ENCODE data around the gene PHACTR3. TPM values are rescaled to one million over a fixed set of nuclear protein-coding genes. Genes with fewer than 3 reads are reported as not detected.

The PHACTR3 gene
- total RNA-seq, 1 donor from 2014 or later, result 22.3 TPM

DNA sequence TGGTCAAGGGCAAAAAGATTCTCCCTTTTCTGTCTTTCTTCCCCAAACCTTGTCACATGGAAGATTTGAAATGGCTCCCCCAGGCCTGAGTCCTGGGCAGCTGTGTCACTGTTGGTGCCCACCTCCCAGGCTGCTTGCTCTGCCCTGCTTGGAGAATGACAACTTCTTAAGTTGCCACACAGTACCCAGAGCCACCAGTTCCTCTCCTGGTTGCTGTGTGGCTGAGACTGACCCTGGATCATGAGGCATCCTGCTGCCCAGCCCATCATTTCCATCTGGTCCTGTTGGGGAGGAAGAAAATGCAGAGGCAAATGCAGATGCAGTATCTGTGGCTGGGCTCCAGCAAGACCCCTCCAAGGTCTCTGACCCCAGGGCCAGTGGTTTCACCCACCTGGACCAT, 113.7 kb downstream of the PHACTR3 start:
- H3K27me3 Mint-ChIP-seq (ENCODE audit: low read depth), result peaks cover 42% of the 10 kb centered on the region
- no peak overlapping the region for H3K27ac Mint-ChIP-seq (ENCODE audit: unreplicated experiment)
- no peak overlapping the region for H3K4me3 Mint-ChIP-seq
- peaks cover 3% of the 10 kb centered on the region for H3K36me3 Mint-ChIP-seq (ENCODE audit: low read depth)
- H3K4me1 Mint-ChIP-seq, result no peaks in the 10 kb centered on the region
- TF ChIP-seq, protein P1, sequence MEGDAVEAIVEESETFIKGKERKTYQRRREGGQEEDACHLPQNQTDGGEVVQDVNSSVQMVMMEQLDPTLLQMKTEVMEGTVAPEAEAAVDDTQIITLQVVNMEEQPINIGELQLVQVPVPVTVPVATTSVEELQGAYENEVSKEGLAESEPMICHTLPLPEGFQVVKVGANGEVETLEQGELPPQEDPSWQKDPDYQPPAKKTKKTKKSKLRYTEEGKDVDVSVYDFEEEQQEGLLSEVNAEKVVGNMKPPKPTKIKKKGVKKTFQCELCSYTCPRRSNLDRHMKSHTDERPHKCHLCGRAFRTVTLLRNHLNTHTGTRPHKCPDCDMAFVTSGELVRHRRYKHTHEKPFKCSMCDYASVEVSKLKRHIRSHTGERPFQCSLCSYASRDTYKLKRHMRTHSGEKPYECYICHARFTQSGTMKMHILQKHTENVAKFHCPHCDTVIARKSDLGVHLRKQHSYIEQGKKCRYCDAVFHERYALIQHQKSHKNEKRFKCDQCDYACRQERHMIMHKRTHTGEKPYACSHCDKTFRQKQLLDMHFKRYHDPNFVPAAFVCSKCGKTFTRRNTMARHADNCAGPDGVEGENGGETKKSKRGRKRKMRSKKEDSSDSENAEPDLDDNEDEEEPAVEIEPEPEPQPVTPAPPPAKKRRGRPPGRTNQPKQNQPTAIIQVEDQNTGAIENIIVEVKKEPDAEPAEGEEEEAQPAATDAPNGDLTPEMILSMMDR (conservative IDR thresholded peaks at IDR 0.05), result no peak
- no peak for DNase-seq (ENCODE audit: low read depth, low spot score)
- peaks cover 8% of the 10 kb centered on the region for H3K9me3 Mint-ChIP-seq

DNA sequence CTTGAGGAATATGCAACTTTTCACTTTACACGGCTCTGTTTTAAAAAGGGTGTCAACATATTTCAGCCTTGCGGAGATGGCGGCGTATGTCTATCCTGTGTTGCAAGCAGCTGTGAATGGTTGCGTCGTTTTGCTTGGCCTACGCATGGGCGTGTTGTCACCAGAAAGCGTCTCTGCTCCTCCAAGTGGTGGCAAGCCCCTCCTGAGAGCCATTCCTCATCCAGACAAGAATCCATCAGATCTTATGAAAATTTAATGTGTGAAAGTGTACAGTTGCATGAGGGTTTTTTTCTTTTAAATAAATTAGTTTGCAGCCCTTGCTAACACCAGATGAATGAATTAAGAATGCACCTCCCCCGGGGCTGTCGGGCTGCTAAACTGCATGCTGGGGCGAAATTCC, 114.4 kb downstream of the PHACTR3 start:
- no peaks in the 10 kb centered on the region for H3K4me1 Mint-ChIP-seq
- H3K27me3 Mint-ChIP-seq (ENCODE audit: low read depth), result peaks cover 42% of the 10 kb centered on the region
- no peak overlapping the region for H3K4me3 Mint-ChIP-seq
- no peak for DNase-seq (ENCODE audit: low read depth, low spot score)
- peaks cover under 1% of the 10 kb centered on the region for H3K36me3 Mint-ChIP-seq (ENCODE audit: low read depth)
- TF ChIP-seq, protein P1 (conservative IDR thresholded peaks at IDR 0.05), result no peak
- H3K9me3 Mint-ChIP-seq, result peaks cover 1% of the 10 kb centered on the region
- H3K27ac Mint-ChIP-seq (ENCODE audit: unreplicated experiment), result no peak overlapping the region

DNA sequence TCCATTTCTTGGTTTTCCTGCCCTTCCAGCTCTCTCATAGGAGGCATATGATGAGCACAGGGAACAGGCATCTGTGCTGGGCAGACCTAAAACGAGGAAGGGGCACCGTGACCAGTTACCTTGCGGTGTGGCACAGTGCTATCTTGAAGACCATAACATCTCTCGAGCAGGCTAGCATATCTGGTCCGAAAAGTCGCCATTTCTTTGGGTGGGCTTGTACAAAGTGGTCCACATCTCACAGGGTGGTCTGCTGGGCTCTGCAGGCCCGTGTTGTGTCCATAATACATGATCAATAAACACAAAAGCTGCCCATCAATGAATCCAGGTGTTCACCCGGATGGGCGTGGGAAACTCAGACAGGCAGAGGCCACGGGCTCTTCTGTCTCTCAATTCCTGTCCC, 115.7 kb downstream of the PHACTR3 start:
- Mint-ChIP-seq H3K36me3 (ENCODE audit: low read depth) (no peaks in the 10 kb centered on the region), H3K4me1 (no peaks in the 10 kb centered on the region), H3K27ac (ENCODE audit: unreplicated experiment) (no peak overlapping the region), H3K9me3 (no peaks in the 10 kb centered on the region), H3K4me3 (no peak overlapping the region), H3K27me3 (ENCODE audit: low read depth) (peaks cover 43% of the 10 kb centered on the region)
- no peak for DNase-seq (ENCODE audit: low read depth, low spot score)
- TF ChIP-seq, protein P1 (conservative IDR thresholded peaks at IDR 0.05), result no peak

DNA sequence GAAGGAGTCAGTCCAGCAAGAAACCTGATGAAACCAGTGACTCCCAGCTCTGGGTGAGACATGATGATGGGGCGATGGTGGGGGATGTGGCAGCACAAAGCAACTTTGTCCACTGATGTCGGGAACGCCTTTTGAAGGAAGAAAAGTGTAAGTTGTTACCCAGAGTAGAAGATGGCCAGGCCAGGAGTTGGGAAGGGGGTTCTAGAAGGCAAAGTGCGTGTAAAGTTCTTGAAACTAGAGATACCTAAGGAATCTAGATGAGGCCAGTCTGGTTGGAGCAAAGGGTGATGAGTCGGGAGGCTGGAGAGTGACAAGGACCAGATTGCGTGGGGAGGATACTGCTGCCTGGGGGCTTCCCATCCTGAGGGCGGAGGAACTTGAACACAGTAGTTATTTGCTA, 117.0 kb downstream of the PHACTR3 start:
- TF ChIP-seq, protein P1 (conservative IDR thresholded peaks at IDR 0.05), result no peak
- Mint-ChIP-seq H3K4me3 (no peak overlapping the region), H3K36me3 (ENCODE audit: low read depth) (no peaks in the 10 kb centered on the region), H3K27me3 (ENCODE audit: low read depth) (peaks cover 33% of the 10 kb centered on the region), H3K4me1 (no peaks in the 10 kb centered on the region), H3K27ac (ENCODE audit: unreplicated experiment) (no peak overlapping the region), H3K9me3 (no peaks in the 10 kb centered on the region)
- no peak for DNase-seq (ENCODE audit: low read depth, low spot score)

DNA sequence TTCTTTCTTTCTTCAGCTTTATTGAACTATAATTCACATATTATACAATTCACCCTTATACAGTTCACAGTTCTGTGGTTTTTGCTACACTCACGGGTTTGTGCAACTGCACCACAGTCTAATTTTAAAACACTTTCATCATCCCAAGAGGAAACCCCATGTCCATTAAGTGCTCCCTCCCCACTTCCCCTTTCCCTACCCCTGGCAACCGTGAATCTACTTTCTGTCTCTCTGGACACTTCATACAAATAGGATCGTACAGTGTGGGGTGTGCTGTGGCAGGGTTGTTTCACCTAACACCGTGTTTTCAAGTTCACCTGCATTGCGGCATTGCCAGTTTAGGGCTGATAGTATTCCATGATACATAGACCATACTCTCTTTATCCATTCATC, 118.8 kb downstream of the PHACTR3 start:
- no peak overlapping the region for H3K4me3 Mint-ChIP-seq
- DNase-seq (ENCODE audit: low read depth, low spot score), result no peak

More for the DNA sequence above, 118.8 kb downstream of the PHACTR3 start:
- TF ChIP-seq, protein P1 (conservative IDR thresholded peaks at IDR 0.05), result no peak
- Mint-ChIP-seq H3K27me3 (ENCODE audit: low read depth) (peaks cover 25% of the 10 kb centered on the region), H3K4me1 (no peaks in the 10 kb centered on the region), H3K36me3 (ENCODE audit: low read depth) (no peaks in the 10 kb centered on the region), H3K27ac (ENCODE audit: unreplicated experiment) (no peak overlapping the region), H3K9me3 (no peaks in the 10 kb centered on the region)
